Thoracic aorta (tissue), 2 donors: ENCODE results near the gene GPR62. TPM values are rescaled to one million over a fixed set of nuclear protein-coding genes. Genes with fewer than 3 reads are reported as not detected.

Experiments used
- ATAC-seq: fragments of 150-250 bp; one replicate; pipeline ENCODE4 v1.8.0; 2017; ENCODE audit warnings: low read depth; ENCODE audit not compliant: insufficient number of reproducible peaks, low FRiP score
- DNase-seq: peaks from one replicate; pipeline ENCODE4 v3.0.0-alpha.2; 2020; ENCODE audit warnings: low spot score
- H3K27ac ChIP-seq, 2 donors: fragments of 200-600 bp; sonication (generic); 1 replicate in 1 of 2; 2 replicates in 1 of 2; pipeline ENCODE4 v1.5.1; 2016; ENCODE audit warnings: mild to moderate bottlenecking in 2 of 2, moderate library complexity in 2 of 2
- H3K27me3 ChIP-seq: fragments of 200-600 bp; sonication (generic); replicated peaks from 2 replicates; pipeline ENCODE4 v1.6.0; 2016; ENCODE audit warnings: mild to moderate bottlenecking; ENCODE audit not compliant: insufficient read depth
- H3K36me3 ChIP-seq: fragments of 200-600 bp; sonication (generic); one replicate; pipeline ENCODE4 v1.5.1; 2016
- H3K4me1 ChIP-seq, 2 donors: fragments of 200-600 bp; sonication (generic); 1 replicate in 1 of 2; 2 replicates in 1 of 2; pipeline versions ENCODE4 v1.5.1 to v1.6.0; 2016; ENCODE audit warnings: low read depth in 2 of 2, mild to moderate bottlenecking in 1 of 2; ENCODE audit not compliant: control insufficient read depth in 1 of 2
- H3K4me3 ChIP-seq: fragments of 200-600 bp; sonication (generic); 2 replicates; pipeline ENCODE4 v1.5.1; 2016; ENCODE audit warnings: mild to moderate bottlenecking
- H3K9me3 ChIP-seq: fragments of 200-600 bp; sonication (generic); 2 replicates; pipeline ENCODE4 v1.5.1; 2016
- CTCF ChIP-seq: fragments of 200-600 bp; sonication (generic); IDR thresholded peaks from one replicate; pipeline ENCODE4 v1.5.1; 2019; ENCODE audit warnings: antibody characterized with exemption
- total RNA-seq, 2 donors: library from RNA; depleted of rRNA; stranded (reverse); fragments of >200 nt; gene quantifications; one replicate each; pipeline versions ENCODE4 v1.1.0 to v1.2.3, GENCODE V29; 2016

Gene GPR62
- total RNA-seq, 2 donors from 2014 or later: not detected

DNA sequence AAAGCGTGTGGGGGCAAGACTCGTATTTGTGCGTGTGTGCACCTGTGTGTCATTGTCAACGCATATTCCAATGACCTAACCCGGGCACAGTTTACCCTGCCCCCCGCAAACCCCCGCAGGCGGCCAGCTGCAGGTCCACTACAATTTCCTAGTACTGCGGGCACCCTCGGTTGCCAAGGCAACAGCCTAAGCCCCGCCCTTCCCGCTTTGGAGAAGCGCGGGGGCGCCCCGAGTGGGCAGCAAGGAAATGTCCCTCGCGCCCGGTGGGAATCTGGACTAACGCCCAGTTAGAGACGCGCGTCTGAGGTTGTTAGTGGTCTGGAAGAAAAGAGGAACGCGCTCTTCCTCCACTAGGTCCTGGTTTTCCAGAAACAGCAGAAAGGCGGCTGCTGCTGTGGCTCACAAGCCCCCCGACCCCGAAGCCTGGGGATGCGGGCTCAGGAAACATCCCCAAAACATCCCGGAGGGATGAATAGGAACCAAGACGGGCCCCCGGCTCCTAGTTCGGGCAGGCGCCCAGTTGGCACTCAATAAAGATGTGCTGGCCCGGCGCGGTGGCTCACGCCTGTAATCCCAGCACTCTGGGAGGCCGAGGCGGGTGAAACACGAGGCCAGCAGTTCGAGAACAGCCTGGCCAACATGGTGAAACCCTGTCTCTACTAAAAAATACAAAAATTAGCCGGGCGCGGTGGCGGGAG is 20.8 kb downstream of the GPR62 start:
- Histone ChIP-seq H3K4me3 (peak overlapping the region; percentile 92), H3K27me3 (no peaks in the 10 kb centered on the region), H3K27ac (peak overlapping the region; percentile 96), H3K9me3 (no peaks in the 10 kb centered on the region), H3K36me3 (no peaks in the 10 kb centered on the region), H3K4me1 (peaks cover 5 to 25% of the 10 kb centered on the region in 2 donors)
- ATAC-seq (no peak), DNase-seq (peak; percentile 45)
- TF ChIP-seq CTCF: no peak

DNA sequence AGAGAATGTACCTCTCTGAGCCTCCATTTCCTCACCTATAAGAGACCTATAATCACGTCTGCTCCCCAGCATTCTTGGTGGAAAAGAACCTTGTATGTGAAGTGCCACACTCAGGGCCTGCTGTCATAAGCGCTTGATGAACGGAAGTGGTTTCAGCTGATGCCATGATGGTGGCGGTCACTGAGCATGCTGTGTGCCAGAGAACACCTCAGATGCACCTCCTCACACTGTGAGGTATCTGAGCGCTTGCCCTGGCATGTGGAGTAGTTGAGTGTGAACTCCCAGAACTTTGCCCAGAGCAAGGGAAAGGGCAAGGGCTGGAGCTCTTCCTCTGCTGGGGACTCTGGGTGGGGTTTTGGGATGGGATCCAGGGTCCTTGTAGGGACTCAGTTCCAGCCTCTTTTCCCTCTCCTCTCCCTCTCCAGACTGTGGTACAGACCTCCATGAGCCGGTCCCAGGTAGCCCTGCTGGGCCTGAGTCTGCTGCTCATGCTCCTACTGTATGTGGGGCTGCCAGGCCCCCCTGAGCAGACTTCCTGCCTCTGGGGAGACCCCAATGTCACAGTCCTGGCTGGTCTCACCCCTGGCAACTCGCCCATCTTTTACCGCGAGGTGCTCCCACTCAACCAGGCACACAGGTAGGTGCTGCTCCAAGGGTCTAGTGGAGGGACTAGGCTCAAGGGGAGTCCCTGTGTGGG is 22.4 kb downstream of the GPR62 start:
- no peak for ATAC-seq
- TF ChIP-seq CTCF: no peak
- H3K27ac ChIP-seq: no peak overlapping the region

DNA sequence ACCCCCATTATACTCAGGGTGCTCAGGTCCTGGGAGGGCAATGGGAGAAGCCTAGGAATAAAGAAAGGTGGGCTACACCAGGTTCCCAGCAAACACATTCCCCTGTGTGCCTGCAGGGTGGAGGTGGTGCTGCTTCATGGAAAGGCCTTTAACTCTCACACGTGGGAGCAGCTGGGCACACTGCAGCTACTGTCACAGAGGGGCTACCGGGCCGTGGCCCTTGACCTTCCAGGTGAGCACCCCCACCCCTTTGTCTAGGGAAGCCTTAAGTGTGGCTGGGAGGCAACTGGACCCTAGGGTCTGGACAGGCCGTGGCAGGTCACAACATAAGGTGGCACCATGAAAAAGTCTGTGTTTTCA is 22.9 kb downstream of the GPR62 start:
- Histone ChIP-seq H3K27ac (no peak overlapping the region), H3K4me3 (no peak overlapping the region), H3K9me3 (no peaks in the 10 kb centered on the region), H3K27me3 (no peaks in the 10 kb centered on the region), H3K4me1 (peaks cover 14 to 32% of the 10 kb centered on the region in 2 donors), H3K36me3 (no peaks in the 10 kb centered on the region)
- ATAC-seq (no peak), DNase-seq (no peak)
- TF ChIP-seq CTCF: no peak

More for the DNA sequence above, 22.4 kb downstream of the GPR62 start:
- Histone ChIP-seq H3K27me3 (no peaks in the 10 kb centered on the region), H3K4me3 (no peak overlapping the region), H3K4me1 (peaks cover 13 to 33% of the 10 kb centered on the region in 2 donors), H3K36me3 (no peaks in the 10 kb centered on the region), H3K9me3 (no peaks in the 10 kb centered on the region)
- no peak for DNase-seq

GRCh38 chr3:51980253-51980652 is 25.1 kb downstream of the GPR62 start:
- H3K27ac ChIP-seq: no peak overlapping the region
- no peaks in the 10 kb centered on the region for H3K9me3 ChIP-seq
- H3K4me3 ChIP-seq: no peak overlapping the region
- no peaks in the 10 kb centered on the region for H3K36me3 ChIP-seq
- H3K27me3 ChIP-seq: no peaks in the 10 kb centered on the region
- ATAC-seq (no peak), DNase-seq (no peak)
- peaks cover 15 to 29% of the 10 kb centered on the region in 2 donors for H3K4me1 ChIP-seq
- no peak for TF ChIP-seq CTCF

GRCh38 chr3:51982352-51982837 is 27.2 kb downstream of the GPR62 start:
- peak; percentile 34 for TF ChIP-seq CTCF
- H3K27ac ChIP-seq: peak overlapping the region; percentile 94 to 97
- ATAC-seq: no peak
- no peaks in the 10 kb centered on the region for H3K9me3 ChIP-seq
- no peaks in the 10 kb centered on the region for H3K27me3 ChIP-seq
- H3K4me3 ChIP-seq: peak overlapping the region; percentile 89
- peaks cover 2% of the 10 kb centered on the region for H3K36me3 ChIP-seq
- no peak for DNase-seq
- peaks cover 15 to 22% of the 10 kb centered on the region in 2 donors for H3K4me1 ChIP-seq
